Measurements from ENCODE around the gene ZNF618.

ZNF618 gene

DNA sequence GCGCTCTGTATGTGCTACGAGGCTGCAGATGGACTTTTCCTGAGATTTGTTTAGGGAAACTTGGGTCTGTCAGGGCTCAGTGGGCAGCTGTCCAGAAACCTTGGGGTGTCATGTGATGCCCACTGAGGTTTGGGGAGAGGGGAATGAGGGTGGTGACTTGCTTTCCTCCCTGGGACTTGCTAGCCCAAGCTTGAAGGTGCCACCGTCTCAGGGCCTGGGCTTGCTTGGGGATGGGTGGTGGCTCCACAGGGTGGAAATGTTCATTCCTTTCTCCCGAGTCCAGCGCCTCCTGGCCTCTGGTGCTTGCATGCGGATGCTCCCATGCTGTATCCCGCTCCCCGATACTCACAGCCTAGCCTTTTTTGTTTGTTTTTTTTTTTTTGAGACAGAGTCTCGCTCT lies 33.3 kb downstream of the ZNF618 start:
- Histone ChIP-seq H2AFZ (ENCODE audit: low read length) (no peak overlapping the region), H3K9ac (ENCODE audit: low read depth, low read length, poor library complexity, severe bottlenecking) (no peak overlapping the region), H3K36me3 (ENCODE audit: insufficient read depth, low read length) (no peaks in the 10 kb centered on the region; the same call in 1 of the 2 replicates), H3K9me3 (ENCODE audit: insufficient read depth, low read depth, low read length) (no peaks in the 10 kb centered on the region), H3F3A (ENCODE audit: low read depth) (no peaks in the 10 kb centered on the region), H3K4me3 (ENCODE audit: low read length, poor library complexity, severe bottlenecking) (no peak overlapping the region), H4K20me1 (ENCODE audit: insufficient read depth, low read length, poor library complexity, severe bottlenecking) (no peaks in the 10 kb centered on the region), H3K27me3 (ENCODE audit: insufficient read depth, low read length, poor library complexity, severe bottlenecking) (no peaks in the 10 kb centered on the region), H3K9me2 (replicated peaks; ENCODE audit: low read depth, low read length) (no peaks in the 10 kb centered on the region), H3K4me1 (ENCODE audit: insufficient read depth, low read length, poor library complexity, severe bottlenecking) (no peaks in the 10 kb centered on the region), H3K79me2 (ENCODE audit: insufficient read depth, low read length) (peaks cover 67% of the 10 kb centered on the region; the same call in 1 of the 2 replicates), H3K4me2 (ENCODE audit: low read depth, low read length, poor library complexity, severe bottlenecking) (no peak overlapping the region)
- TF ChIP-seq, protein P1, sequence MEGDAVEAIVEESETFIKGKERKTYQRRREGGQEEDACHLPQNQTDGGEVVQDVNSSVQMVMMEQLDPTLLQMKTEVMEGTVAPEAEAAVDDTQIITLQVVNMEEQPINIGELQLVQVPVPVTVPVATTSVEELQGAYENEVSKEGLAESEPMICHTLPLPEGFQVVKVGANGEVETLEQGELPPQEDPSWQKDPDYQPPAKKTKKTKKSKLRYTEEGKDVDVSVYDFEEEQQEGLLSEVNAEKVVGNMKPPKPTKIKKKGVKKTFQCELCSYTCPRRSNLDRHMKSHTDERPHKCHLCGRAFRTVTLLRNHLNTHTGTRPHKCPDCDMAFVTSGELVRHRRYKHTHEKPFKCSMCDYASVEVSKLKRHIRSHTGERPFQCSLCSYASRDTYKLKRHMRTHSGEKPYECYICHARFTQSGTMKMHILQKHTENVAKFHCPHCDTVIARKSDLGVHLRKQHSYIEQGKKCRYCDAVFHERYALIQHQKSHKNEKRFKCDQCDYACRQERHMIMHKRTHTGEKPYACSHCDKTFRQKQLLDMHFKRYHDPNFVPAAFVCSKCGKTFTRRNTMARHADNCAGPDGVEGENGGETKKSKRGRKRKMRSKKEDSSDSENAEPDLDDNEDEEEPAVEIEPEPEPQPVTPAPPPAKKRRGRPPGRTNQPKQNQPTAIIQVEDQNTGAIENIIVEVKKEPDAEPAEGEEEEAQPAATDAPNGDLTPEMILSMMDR (conservative IDR thresholded peaks at IDR 0.05; ENCODE audit: low read length), result no peak
- TF ChIP-seq EZH2phosphoT487 (IDR thresholded peaks at IDR 0.05; ENCODE audit: borderline replicate concordance), result no peak

DNA sequence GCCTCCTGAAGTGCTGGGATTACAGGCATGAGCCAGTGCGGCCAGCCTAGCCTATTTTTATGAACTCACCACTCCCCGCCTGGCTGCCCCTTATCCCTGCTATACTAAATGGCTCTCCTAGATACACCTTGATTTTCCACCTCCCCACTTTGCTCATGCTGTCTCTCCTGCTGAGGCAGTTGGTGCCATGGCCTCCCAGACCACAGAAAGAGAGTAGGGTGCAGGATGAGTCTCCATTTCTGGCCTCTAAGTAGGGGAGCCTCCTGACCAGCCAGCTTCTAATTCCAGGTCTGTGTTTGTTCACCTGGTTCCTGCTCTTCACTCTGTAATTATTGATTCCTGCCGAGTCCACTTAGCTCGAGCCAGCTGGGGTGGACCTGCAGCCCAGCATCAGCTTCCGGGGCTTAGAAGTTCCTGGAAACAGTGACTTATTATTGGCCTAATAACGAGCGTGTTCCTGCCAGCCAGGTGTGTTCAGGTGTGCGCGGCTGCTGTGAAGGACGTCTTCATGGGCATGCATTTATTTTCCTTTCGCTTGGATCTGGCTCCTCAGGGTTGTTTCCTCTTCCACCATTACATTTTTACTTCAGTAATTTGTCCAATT lies 34.0 kb downstream of the ZNF618 start:
- Histone ChIP-seq H3K9me3 (ENCODE audit: insufficient read depth, low read depth, low read length) (no peaks in the 10 kb centered on the region), H3K79me2 (ENCODE audit: insufficient read depth, low read length) (peaks cover 60% of the 10 kb centered on the region; the same call in 1 of the 2 replicates), H3K27me3 (ENCODE audit: insufficient read depth, low read length, poor library complexity, severe bottlenecking) (no peaks in the 10 kb centered on the region), H3K9me2 (replicated peaks; ENCODE audit: low read depth, low read length) (no peaks in the 10 kb centered on the region), H3K9ac (ENCODE audit: low read depth, low read length, poor library complexity, severe bottlenecking) (no peak overlapping the region), H2AFZ (ENCODE audit: low read length) (no peak overlapping the region), H3K36me3 (ENCODE audit: insufficient read depth, low read length) (no peaks in the 10 kb centered on the region; the same call in 1 of the 2 replicates), H3K4me3 (ENCODE audit: low read length, poor library complexity, severe bottlenecking) (no peak overlapping the region), H3F3A (ENCODE audit: low read depth) (no peaks in the 10 kb centered on the region), H3K4me1 (ENCODE audit: insufficient read depth, low read length, poor library complexity, severe bottlenecking) (no peaks in the 10 kb centered on the region), H4K20me1 (ENCODE audit: insufficient read depth, low read length, poor library complexity, severe bottlenecking) (no peaks in the 10 kb centered on the region), H3K4me2 (ENCODE audit: low read depth, low read length, poor library complexity, severe bottlenecking) (no peak overlapping the region)
- TF ChIP-seq, protein P1 (conservative IDR thresholded peaks at IDR 0.05; ENCODE audit: low read length), result no peak
- TF ChIP-seq EZH2phosphoT487 (IDR thresholded peaks at IDR 0.05; ENCODE audit: borderline replicate concordance), result no peak

DNA sequence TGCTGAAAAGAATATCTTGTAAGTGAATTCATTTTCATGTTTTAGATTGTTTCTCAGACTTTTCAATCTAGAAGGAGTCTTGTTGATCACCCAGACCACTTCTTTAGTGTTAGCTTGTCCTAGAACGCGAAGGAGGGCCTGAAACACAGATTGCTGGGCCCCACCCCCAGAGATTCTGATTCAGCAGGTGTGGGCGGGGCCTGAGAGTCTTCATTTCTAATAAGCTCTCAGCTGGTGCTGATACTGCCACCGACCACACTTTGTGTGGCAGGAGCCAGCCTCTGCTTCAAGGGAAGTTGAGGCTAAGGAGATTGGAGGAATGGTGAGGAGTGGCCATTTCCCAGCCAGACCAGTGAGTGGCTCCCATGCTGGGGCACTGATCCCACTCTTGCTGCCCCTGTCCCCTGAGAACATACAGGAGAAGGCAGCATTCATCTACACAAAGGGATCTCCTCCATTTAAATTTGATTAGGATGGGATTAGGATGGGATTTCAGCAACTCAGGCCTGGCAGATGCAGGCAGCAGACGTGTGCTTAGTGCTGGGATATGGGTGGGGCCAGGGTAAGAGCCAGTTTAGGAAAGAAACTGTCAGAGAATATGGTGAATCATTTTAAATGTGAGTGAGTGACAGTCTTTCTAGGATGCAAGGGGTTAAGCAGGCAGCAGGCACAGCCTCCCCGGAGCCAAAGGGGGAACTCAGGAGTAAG lies 35.9 kb downstream of the ZNF618 start:
- Histone ChIP-seq H3F3A (ENCODE audit: low read depth) (no peaks in the 10 kb centered on the region), H3K4me2 (ENCODE audit: low read depth, low read length, poor library complexity, severe bottlenecking) (no peak overlapping the region), H3K9me2 (replicated peaks; ENCODE audit: low read depth, low read length) (no peaks in the 10 kb centered on the region), H3K4me3 (ENCODE audit: low read length, poor library complexity, severe bottlenecking) (no peak overlapping the region), H4K20me1 (ENCODE audit: insufficient read depth, low read length, poor library complexity, severe bottlenecking) (peaks cover 4% of the 10 kb centered on the region), H3K27me3 (ENCODE audit: insufficient read depth, low read length, poor library complexity, severe bottlenecking) (no peaks in the 10 kb centered on the region), H3K36me3 (ENCODE audit: insufficient read depth, low read length) (no peaks in the 10 kb centered on the region; the same call in 1 of the 2 replicates), H3K9me3 (ENCODE audit: insufficient read depth, low read depth, low read length) (no peaks in the 10 kb centered on the region), H3K4me1 (ENCODE audit: insufficient read depth, low read length, poor library complexity, severe bottlenecking) (no peaks in the 10 kb centered on the region), H3K9ac (ENCODE audit: low read depth, low read length, poor library complexity, severe bottlenecking) (no peak overlapping the region), H3K79me2 (ENCODE audit: insufficient read depth, low read length) (peaks cover 49% of the 10 kb centered on the region; the same call in 1 of the 2 replicates), H2AFZ (ENCODE audit: low read length) (no peak overlapping the region)
- TF ChIP-seq, protein P1 (conservative IDR thresholded peaks at IDR 0.05; ENCODE audit: low read length), result no peak
- TF ChIP-seq EZH2phosphoT487 (IDR thresholded peaks at IDR 0.05; ENCODE audit: borderline replicate concordance), result no peak
